Testis (tissue), 3 donors: Measurements from ENCODE around the gene PRKAR1B. TPM values are rescaled to one million over a fixed set of nuclear protein-coding genes. Genes with fewer than 3 reads are reported as not detected.

Experiments used
- DNase-seq: peaks from one replicate; pipeline ENCODE4 v3.0.0-alpha.2; 2019
- H3K27ac ChIP-seq, 2 donors: fragments of 200-600 bp; sonication (generic); one replicate each; pipeline ENCODE4 v1.5.1; 2019
- H3K27me3 ChIP-seq: fragments of 200-600 bp; sonication (generic); one replicate; pipeline ENCODE4 v1.5.1; 2019
- H3K36me3 ChIP-seq: fragments of 200-600 bp; sonication (generic); one replicate; pipeline ENCODE4 v1.5.1; 2017; ENCODE audit warnings: low read depth; ENCODE audit errors: missing control alignments
- H3K4me1 ChIP-seq: fragments of 200-600 bp; sonication (generic); one replicate; pipeline ENCODE4 v1.5.1; 2019
- H3K4me3 ChIP-seq, 2 donors: fragments of 200-600 bp; sonication (generic); one replicate each; pipeline ENCODE4 v1.5.1; 2017 to 2019
- H3K9me3 ChIP-seq: fragments of 200-600 bp; sonication (generic); one replicate; pipeline ENCODE4 v1.5.1; 2017
- POLR2A ChIP-seq: fragments of 450-650 bp; IDR thresholded peaks from one replicate; pipeline ENCODE4 v1.6.1; 2017; ENCODE audit warnings: antibody characterized with exemption, mild to moderate bottlenecking, moderate library complexity
- WGBS, 2 donors: methylation state at CpG; one replicate each; pipeline ENCODE4 v1.1.5; 2018; 5-methylcytosine and 5-hydroxymethylcytosine counted together
- intact Hi-C: fragments of 100-400 bp; cut with DNase I; formaldehyde crosslinking; loops from one replicate; pipeline ENCODE4 v1.15.1; 2023; ENCODE audit warnings: low total_unique reads
- polyA plus RNA-seq: library from polyadenylated mRNA; stranded (reverse); fragments of 350-450 nt; fragmentation: Illumina TruSeq; extraction: RNeasy Lipid Tissue Mini Kit (QIAGEN cat#74804); gene quantifications from one replicate; pipeline ENCODE4 v1.2.3, GENCODE V29; 2014; ENCODE audit warnings: low read depth, low replicate concordance; ENCODE audit not compliant: insufficient read depth
- total RNA-seq, 2 donors: library from RNA; depleted of rRNA; stranded (reverse); fragments of >200 nt; gene quantifications; one replicate each; pipeline ENCODE4 v1.2.3, GENCODE V29; 2016
- TF ChIP-seq, protein P1 (sequence below), 3 experiments: fragments of 450-650 bp in 2 of 3; fragments of 200-600 bp in 1 of 3; sonication (generic) in 1 of 3; IDR thresholded peaks; one replicate each; pipeline ENCODE4 v1.5.1; 2016 to 2019; ENCODE audit warnings: antibody characterized with exemption in 3 of 3, mild to moderate bottlenecking in 2 of 3, moderate library complexity in 1 of 3

The PRKAR1B gene
- total and polyA plus RNA-seq, 3 donors from 2014 or later, result 27.8 to 35.7 (median 31.3) TPM

DNA sequence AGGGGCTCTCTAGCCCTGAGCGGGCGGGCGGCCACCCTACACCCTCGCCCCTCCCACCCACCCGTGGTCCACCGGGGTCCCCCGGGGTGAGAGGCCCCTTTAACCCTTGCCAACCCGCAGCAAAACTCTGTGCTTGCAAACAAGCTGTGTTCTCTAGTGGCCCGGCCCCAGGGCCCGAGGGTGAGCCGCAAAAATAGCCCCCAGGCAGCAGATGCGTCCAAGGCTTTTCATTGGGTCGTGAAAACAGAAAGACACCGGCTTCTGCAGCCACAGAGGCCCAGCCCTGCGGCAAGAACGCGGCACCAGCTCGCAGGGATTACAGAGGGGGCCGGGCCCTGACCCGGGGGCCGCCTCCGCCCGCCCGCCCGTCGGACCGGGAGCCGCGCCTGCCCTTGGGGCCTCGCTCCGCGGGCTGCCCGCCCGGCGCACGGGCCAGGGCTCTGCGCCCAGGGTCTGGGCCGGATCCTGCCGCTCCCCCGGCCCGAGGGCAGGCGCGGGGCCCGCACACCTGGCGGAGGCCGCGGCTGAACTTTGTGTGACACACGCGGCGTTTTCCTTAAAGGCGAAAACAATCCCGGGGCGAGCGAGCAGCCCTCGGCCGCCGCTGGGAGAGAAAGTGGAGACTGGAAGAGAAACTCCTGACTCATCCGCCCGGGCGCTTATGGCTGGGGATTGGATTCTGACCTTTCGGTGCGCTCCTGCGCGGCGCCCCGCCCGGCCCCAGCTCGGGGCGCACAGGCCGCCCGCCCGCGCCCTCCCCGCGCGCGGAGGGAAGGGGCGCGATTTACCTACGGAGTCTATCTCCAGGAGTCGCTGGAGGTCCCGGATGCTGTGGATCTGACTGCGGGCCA, 210.2 kb downstream of the PRKAR1B start:
- Histone ChIP-seq H3K4me1 (peaks cover 33% of the 10 kb centered on the region), H3K27ac (peak overlapping the region in 1 of 2 donors; percentile 79), H3K36me3 (no peaks in the 10 kb centered on the region), H3K27me3 (no peaks in the 10 kb centered on the region), H3K4me3 (peak overlapping the region; percentile 38 to 60), H3K9me3 (no peaks in the 10 kb centered on the region)
- no peak for DNase-seq
- intact Hi-C loops, result no loop called here
- WGBS, 2 donors, result 4 to 18% methylated on average over 17 to 78 of the region's 83 CpGs
- TF ChIP-seq, protein P1, sequence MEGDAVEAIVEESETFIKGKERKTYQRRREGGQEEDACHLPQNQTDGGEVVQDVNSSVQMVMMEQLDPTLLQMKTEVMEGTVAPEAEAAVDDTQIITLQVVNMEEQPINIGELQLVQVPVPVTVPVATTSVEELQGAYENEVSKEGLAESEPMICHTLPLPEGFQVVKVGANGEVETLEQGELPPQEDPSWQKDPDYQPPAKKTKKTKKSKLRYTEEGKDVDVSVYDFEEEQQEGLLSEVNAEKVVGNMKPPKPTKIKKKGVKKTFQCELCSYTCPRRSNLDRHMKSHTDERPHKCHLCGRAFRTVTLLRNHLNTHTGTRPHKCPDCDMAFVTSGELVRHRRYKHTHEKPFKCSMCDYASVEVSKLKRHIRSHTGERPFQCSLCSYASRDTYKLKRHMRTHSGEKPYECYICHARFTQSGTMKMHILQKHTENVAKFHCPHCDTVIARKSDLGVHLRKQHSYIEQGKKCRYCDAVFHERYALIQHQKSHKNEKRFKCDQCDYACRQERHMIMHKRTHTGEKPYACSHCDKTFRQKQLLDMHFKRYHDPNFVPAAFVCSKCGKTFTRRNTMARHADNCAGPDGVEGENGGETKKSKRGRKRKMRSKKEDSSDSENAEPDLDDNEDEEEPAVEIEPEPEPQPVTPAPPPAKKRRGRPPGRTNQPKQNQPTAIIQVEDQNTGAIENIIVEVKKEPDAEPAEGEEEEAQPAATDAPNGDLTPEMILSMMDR (IDR thresholded peaks at IDR 0.05), result no peak
- TF ChIP-seq POLR2A, result no peak

DNA sequence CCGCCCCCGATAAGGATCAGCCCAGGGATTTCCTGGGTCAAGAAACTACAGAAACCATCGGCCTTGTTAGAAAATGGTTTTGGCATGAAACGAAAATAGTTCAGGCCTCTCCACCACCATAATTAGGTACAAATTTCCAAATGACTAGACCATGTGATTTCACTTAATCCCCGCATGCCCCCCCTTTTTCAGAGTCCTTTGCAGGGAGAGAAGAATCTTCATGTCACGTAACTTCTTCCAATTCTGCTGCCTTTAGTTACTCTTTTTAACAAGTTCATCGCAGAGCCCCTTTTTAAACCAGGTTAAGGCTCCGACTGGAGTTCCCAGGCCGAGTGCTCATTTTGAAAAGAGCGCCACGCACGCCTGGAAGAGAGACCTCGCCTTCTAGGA, 210.9 kb downstream of the PRKAR1B start:
- H3K27me3 ChIP-seq, result no peaks in the 10 kb centered on the region
- H3K36me3 ChIP-seq, result no peaks in the 10 kb centered on the region
- H3K27ac ChIP-seq, result no peak overlapping the region
- peak overlapping the region in 1 of 2 donors; percentile 60 for H3K4me3 ChIP-seq
- TF ChIP-seq, protein P1 (IDR thresholded peaks at IDR 0.05), result no peak
- no peak for TF ChIP-seq POLR2A
- peaks cover 26% of the 10 kb centered on the region for H3K4me1 ChIP-seq
- no peaks in the 10 kb centered on the region for H3K9me3 ChIP-seq
- 26 to 30% methylated on average over 13 of the region's 13 CpGs for WGBS, 2 donors
- intact Hi-C loops, result no loop called here
- DNase-seq, result no peak

DNA sequence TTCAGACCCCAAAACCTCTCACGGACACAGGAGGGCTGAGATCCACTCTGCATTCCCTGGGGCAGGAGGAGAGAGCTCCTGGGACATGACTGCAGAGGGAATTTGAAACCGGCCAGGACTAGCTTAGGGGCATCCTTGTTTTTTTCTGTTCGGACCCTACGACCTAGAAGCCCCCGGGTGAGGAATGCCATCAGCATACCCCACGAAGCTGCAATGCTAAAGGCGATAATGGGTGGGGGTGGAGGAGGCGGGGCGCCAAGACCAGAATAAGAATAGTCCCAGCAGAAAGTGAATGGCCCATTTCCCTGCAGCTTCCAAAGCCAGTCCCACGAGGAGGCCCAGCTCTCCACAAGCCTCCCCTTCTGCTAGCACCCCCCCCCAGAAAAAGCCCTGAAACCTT, 211.5 kb downstream of the PRKAR1B start:
- Histone ChIP-seq H3K4me1 (peaks cover 21% of the 10 kb centered on the region), H3K4me3 (no peak overlapping the region), H3K27me3 (no peaks in the 10 kb centered on the region), H3K27ac (no peak overlapping the region), H3K9me3 (no peaks in the 10 kb centered on the region), H3K36me3 (no peaks in the 10 kb centered on the region)
- no peak for DNase-seq
- TF ChIP-seq, protein P1 (IDR thresholded peaks at IDR 0.05), result no peak
- no peak for TF ChIP-seq POLR2A
- 65 to 68% methylated on average over 9 to 10 of the region's 10 CpGs for WGBS, 2 donors
- intact Hi-C loops, result no loop called here

DNA sequence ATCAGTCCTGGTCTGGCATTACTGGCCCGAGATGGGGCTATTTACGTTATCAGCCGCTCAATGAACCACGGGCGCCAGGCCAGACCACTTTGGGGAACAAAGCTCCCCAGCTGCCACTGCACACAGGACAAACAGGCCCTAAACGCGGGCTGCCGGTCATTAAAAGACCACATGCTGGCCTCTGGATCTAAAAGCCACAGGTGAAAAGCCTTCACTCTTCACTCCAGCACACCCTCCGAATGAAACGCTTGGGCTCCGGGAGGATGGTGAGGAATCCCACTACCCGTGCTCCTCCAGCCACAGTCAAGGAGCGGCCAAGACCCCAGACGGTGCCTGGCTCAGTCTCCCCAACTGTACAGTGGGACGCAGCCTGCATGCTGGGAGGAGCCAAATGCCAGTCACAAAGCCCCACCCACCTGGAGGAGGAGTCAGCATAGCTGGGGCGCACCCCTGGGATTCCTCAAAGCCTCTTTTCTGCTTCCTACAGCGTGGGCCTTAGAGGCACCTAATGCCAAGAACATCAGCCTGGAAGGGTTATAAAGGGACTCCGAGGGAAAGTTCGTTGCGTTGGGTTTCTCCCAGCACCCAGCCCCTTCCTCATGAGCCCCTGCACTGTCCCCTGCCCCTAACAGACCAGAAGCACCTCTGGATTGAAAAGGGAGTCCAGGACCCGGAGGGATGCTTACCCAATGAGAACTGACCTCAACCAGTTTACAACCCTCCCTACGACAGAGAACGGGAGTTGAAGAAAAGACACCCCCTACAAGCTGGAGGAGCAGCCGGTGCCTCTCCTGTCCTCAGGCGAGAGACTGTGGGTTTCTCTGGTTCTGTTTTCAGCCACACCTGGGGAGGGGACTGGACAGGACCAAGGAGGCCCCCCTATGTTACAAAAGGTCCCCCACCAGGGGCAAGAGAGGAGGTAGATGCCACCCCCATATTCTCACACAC, 212.2 kb downstream of the PRKAR1B start:
- no peaks in the 10 kb centered on the region for H3K9me3 ChIP-seq
- TF ChIP-seq, protein P1 (IDR thresholded peaks at IDR 0.05), result no peak
- TF ChIP-seq POLR2A, result no peak
- H3K27me3 ChIP-seq, result no peaks in the 10 kb centered on the region
- H3K4me1 ChIP-seq, result peaks cover 15% of the 10 kb centered on the region
- H3K4me3 ChIP-seq, result no peak overlapping the region
- no peaks in the 10 kb centered on the region for H3K36me3 ChIP-seq
- intact Hi-C loops, result no loop called here
- 51 to 71% methylated on average over 13 to 25 of the region's 25 CpGs for WGBS, 2 donors
- DNase-seq, result no peak
- no peak overlapping the region for H3K27ac ChIP-seq
